ENCODE measurements around the gene GLTPD2.

Gene GLTPD2

GRCh38 chr17:4742133-4742532, 46.6 kb upstream of the GLTPD2 start:
- Histone ChIP-seq H3K9me3 (ENCODE audit: severe bottlenecking) (no peaks in the 10 kb centered on the region), H3K27me3 (ENCODE audit: insufficient read depth, low read depth, severe bottlenecking) (peaks cover 16% of the 10 kb centered on the region), H3K36me3 (no peaks in the 10 kb centered on the region), H3K27ac (no peak overlapping the region), H3K4me3 (ENCODE audit: low read depth, low read length) (no peak overlapping the region)
- no peak for DNase-seq
- TF ChIP-seq, protein P1, sequence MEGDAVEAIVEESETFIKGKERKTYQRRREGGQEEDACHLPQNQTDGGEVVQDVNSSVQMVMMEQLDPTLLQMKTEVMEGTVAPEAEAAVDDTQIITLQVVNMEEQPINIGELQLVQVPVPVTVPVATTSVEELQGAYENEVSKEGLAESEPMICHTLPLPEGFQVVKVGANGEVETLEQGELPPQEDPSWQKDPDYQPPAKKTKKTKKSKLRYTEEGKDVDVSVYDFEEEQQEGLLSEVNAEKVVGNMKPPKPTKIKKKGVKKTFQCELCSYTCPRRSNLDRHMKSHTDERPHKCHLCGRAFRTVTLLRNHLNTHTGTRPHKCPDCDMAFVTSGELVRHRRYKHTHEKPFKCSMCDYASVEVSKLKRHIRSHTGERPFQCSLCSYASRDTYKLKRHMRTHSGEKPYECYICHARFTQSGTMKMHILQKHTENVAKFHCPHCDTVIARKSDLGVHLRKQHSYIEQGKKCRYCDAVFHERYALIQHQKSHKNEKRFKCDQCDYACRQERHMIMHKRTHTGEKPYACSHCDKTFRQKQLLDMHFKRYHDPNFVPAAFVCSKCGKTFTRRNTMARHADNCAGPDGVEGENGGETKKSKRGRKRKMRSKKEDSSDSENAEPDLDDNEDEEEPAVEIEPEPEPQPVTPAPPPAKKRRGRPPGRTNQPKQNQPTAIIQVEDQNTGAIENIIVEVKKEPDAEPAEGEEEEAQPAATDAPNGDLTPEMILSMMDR (IDR thresholded peaks at IDR 0.05; ENCODE audit: low read depth, low read length) = no peak

- TF ChIP-seq, protein P1 (IDR thresholded peaks at IDR 0.05; ENCODE audit: low read depth, low read length) = no peak
- Histone ChIP-seq H3K9me3 (ENCODE audit: severe bottlenecking) (no peaks in the 10 kb centered on the region), H3K27ac (no peak overlapping the region), H3K36me3 (no peaks in the 10 kb centered on the region), H3K27me3 (ENCODE audit: insufficient read depth, low read depth, severe bottlenecking) (peaks cover 16% of the 10 kb centered on the region), H3K4me3 (ENCODE audit: low read depth, low read length) (no peak overlapping the region)
- no peak for DNase-seq
Measured at GRCh38 chr17:4742629-4743028, 46.1 kb upstream of the GLTPD2 start.

DNA sequence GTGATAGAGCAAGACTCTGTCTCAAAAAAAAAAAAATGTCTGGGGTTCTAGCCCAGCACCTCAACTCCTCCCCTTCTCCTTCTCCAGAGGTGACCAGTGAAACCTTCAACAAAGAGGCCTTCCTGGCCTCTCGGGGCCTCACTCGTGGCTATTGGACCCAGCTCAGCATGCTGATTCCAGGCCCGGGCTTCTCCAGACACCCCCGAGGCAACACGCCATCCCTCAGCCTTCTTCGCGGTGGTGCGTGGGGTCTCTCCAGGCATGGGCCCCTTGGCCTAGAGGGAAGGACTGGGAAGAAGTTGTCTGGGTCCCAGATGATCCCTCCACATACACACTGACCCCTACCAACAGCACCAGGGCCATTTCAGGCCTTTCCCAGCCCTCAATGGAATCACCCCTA, 45.5 kb upstream of the GLTPD2 start:
- Histone ChIP-seq H3K9me3 (ENCODE audit: severe bottlenecking) (no peaks in the 10 kb centered on the region), H3K27me3 (ENCODE audit: insufficient read depth, low read depth, severe bottlenecking) (peaks cover 16% of the 10 kb centered on the region)

GRCh38 chr17:4743898-4744297, 44.9 kb upstream of the GLTPD2 start:
- no peaks in the 10 kb centered on the region for H3K9me3 ChIP-seq (ENCODE audit: severe bottlenecking)
- H3K27ac ChIP-seq = no peak overlapping the region
- H3K4me3 ChIP-seq (ENCODE audit: low read depth, low read length) = no peak overlapping the region
- no peaks in the 10 kb centered on the region for H3K36me3 ChIP-seq
- TF ChIP-seq, protein P1 (IDR thresholded peaks at IDR 0.05; ENCODE audit: low read depth, low read length) = no peak
- peaks cover 9% of the 10 kb centered on the region for H3K27me3 ChIP-seq (ENCODE audit: insufficient read depth, low read depth, severe bottlenecking)
- DNase-seq = no peak

More for the DNA sequence above, 45.5 kb upstream of the GLTPD2 start:
- TF ChIP-seq, protein P1 (IDR thresholded peaks at IDR 0.05; ENCODE audit: low read depth, low read length) = no peak
- Histone ChIP-seq H3K4me3 (ENCODE audit: low read depth, low read length) (no peak overlapping the region), H3K36me3 (no peaks in the 10 kb centered on the region), H3K27ac (no peak overlapping the region)
- no peak for DNase-seq

GRCh38 chr17:4744999-4745969, 43.5 kb upstream of the GLTPD2 start:
- H3K27ac ChIP-seq = no peak overlapping the region
- TF ChIP-seq, protein P1 (IDR thresholded peaks at IDR 0.05; ENCODE audit: low read depth, low read length) = no peak
- no peak overlapping the region for H3K4me3 ChIP-seq (ENCODE audit: low read depth, low read length)
- no peak for DNase-seq
- no peaks in the 10 kb centered on the region for H3K9me3 ChIP-seq (ENCODE audit: severe bottlenecking)
- H3K36me3 ChIP-seq = no peaks in the 10 kb centered on the region
- peaks cover 2% of the 10 kb centered on the region for H3K27me3 ChIP-seq (ENCODE audit: insufficient read depth, low read depth, severe bottlenecking)

Data from WERI-Rb-1 (cell line).